GM19239 (cell line): ENCODE measurements around the gene PYGB.

ENCODE experiments used
- DNase-seq: peaks from one replicate; pipeline ENCODE4 v3.0.0; 2011; ENCODE audit warnings: low spot score; ENCODE audit not compliant: insufficient read length
- FAIRE-seq: peaks from 2 replicates; lab custom pipeline; 2011; peaks lifted over from hg19 to GRCh38; lab: Jason Lieb, UNC

The PYGB gene

GRCh38 chr20:25247956-25248785 is at the start of gene PYGB:
TSS of gene PYGB (plus strand) at chr20:25248085. CDS start at chr20:25248179, 94 bp downstream.
- DNase-seq: peak; percentile 93
- peak; percentile 85 for FAIRE-seq

GRCh38 chr20:25198663-25199383 is 49.1 kb upstream of the PYGB start:
- DNase-seq (no peak), FAIRE-seq (no peak)

GRCh38 chr20:25199473-25200260 is 48.2 kb upstream of the PYGB start:
- DNase-seq: no peak
- FAIRE-seq: no peak

GRCh38 chr20:25203089-25203488 is 44.8 kb upstream of the PYGB start:
- DNase-seq (no peak), FAIRE-seq (peak; percentile 58)

GRCh38 chr20:25203871-25204320 is 44.0 kb upstream of the PYGB start:
- FAIRE-seq (peak; percentile 81), DNase-seq (no peak)

- no peak for FAIRE-seq
- DNase-seq: no peak
These were observed 43.2 kb upstream of the PYGB start for GRCh38 chr20:25204550-25205276.

- DNase-seq (no peak), FAIRE-seq (no peak)
These were observed 42.4 kb upstream of the PYGB start for GRCh38 chr20:25205277-25206062.

- DNase-seq: no peak
- no peak for FAIRE-seq
These were observed 41.9 kb upstream of the PYGB start for GRCh38 chr20:25206063-25206403.

- DNase-seq (no peak), FAIRE-seq (no peak)
These were observed 41.3 kb upstream of the PYGB start for GRCh38 chr20:25206548-25206947.

- FAIRE-seq (no peak), DNase-seq (no peak)
These were observed 40.5 kb upstream of the PYGB start for GRCh38 chr20:25207149-25207959.

GRCh38 chr20:25207960-25208534 is 39.8 kb upstream of the PYGB start:
- DNase-seq (no peak), FAIRE-seq (no peak)

- FAIRE-seq: no peak
These were observed 38.5 kb upstream of the PYGB start for GRCh38 chr20:25209400-25209799.

GRCh38 chr20:25209911-25210310 is 38.0 kb upstream of the PYGB start:
- FAIRE-seq: no peak
- DNase-seq: no peak

More at GRCh38 chr20:25209400-25209799, 38.5 kb upstream of the PYGB start:
- no peak for DNase-seq

- no peak for DNase-seq
- no peak for FAIRE-seq
These were observed 36.6 kb upstream of the PYGB start for GRCh38 chr20:25211273-25211672.

- no peak for FAIRE-seq
- DNase-seq: no peak
These were observed 35.6 kb upstream of the PYGB start for GRCh38 chr20:25212242-25212641.

GRCh38 chr20:25213566-25214425 is 34.1 kb upstream of the PYGB start:
- no peak for DNase-seq

GRCh38 chr20:25214426-25214790 is 33.5 kb upstream of the PYGB start:
- no peak for FAIRE-seq
- no peak for DNase-seq

More at GRCh38 chr20:25213566-25214425, 34.1 kb upstream of the PYGB start:
- no peak for FAIRE-seq
